ENCODE results near the gene FAM131B.

FAM131B gene

GRCh38 chr7:143362131-143363015, at the start of gene FAM131B:
FAM131B (minus strand) TSS chr7:143362713; CDS start chr7:143362603, 110 bp downstream.
- no peak for TF ChIP-seq YY1 (IDR thresholded peaks at IDR 0.05; ENCODE audit: low read depth)
- TF ChIP-seq EP300 (IDR thresholded peaks at IDR 0.05; ENCODE audit: borderline replicate concordance): no peak
- TF ChIP-seq TCF12 (IDR thresholded peaks at IDR 0.05; ENCODE audit: low read depth): no peak
- TF ChIP-seq CEBPB (IDR thresholded peaks at IDR 0.05): no peak
- TF ChIP-seq RAD21 (IDR thresholded peaks at IDR 0.05; ENCODE audit: low read depth): no peak
- TF ChIP-seq CREB1 (IDR thresholded peaks at IDR 0.05; ENCODE audit: low read depth): no peak
- no peak for TF ChIP-seq TAF1 (IDR thresholded peaks at IDR 0.05; ENCODE audit: low read depth)
- no peak for TF ChIP-seq REST (IDR thresholded peaks at IDR 0.05; ENCODE audit: low read depth)

GRCh38 chr7:143411976-143412708, 49.6 kb upstream of the FAM131B start:
- TF ChIP-seq RAD21 (IDR thresholded peaks at IDR 0.05; ENCODE audit: low read depth) (no peak), EP300 (IDR thresholded peaks at IDR 0.05; ENCODE audit: borderline replicate concordance) (no peak), NFIC (IDR thresholded peaks at IDR 0.05) (no peak), EGR1 (IDR thresholded peaks at IDR 0.05) (no peak), CREB1 (IDR thresholded peaks at IDR 0.05; ENCODE audit: low read depth) (no peak), TAF1 (IDR thresholded peaks at IDR 0.05; ENCODE audit: low read depth) (no peak), ZBTB7A (IDR thresholded peaks at IDR 0.05; ENCODE audit: low read depth) (no peak), USF1 (IDR thresholded peaks at IDR 0.05) (no peak), YY1 (IDR thresholded peaks at IDR 0.05; ENCODE audit: low read depth) (no peak), FOXM1 (IDR thresholded peaks at IDR 0.05; ENCODE audit: borderline replicate concordance, low read depth) (no peak), TCF12 (IDR thresholded peaks at IDR 0.05; ENCODE audit: low read depth) (no peak), REST (IDR thresholded peaks at IDR 0.05; ENCODE audit: low read depth) (no peak), CEBPB (IDR thresholded peaks at IDR 0.05) (no peak), TEAD4 (IDR thresholded peaks at IDR 0.05) (no peak)
- TF ChIP-seq, protein P1, sequence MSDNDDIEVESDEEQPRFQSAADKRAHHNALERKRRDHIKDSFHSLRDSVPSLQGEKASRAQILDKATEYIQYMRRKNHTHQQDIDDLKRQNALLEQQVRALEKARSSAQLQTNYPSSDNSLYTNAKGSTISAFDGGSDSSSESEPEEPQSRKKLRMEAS (IDR thresholded peaks at IDR 0.05): no peak

DNA sequence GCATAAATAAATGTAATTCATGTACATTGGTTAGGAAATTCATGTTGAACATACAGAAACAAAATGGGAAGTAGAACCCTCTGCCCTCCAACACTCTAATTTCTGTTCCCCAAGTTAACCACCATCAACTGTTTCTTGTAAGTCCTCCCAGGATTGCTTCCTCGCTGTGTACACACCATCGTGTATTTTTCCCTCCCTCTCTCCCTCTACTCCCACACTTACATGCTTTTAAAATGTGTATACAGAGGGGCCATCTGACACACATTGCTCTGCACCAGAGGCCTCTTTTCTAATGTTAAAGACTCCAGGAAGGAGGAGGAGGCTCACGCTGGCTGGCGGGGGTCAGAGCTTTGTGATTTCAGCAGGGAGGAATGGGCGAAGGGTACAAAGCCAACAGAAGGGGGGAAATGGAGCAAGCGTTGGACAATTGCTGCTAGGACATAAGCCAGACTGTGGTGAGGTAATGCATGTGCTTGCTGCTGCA, 48.0 kb upstream of the FAM131B start:
- TF ChIP-seq REST (IDR thresholded peaks at IDR 0.05; ENCODE audit: low read depth) (no peak), TAF1 (IDR thresholded peaks at IDR 0.05; ENCODE audit: low read depth) (no peak), TEAD4 (IDR thresholded peaks at IDR 0.05) (no peak), FOXM1 (IDR thresholded peaks at IDR 0.05; ENCODE audit: borderline replicate concordance, low read depth) (no peak), CEBPB (IDR thresholded peaks at IDR 0.05) (no peak), YY1 (IDR thresholded peaks at IDR 0.05; ENCODE audit: low read depth) (no peak)

GRCh38 chr7:143408686-143409561, 46.4 kb upstream of the FAM131B start, which contains the start of gene EPHA1:
EPHA1 (minus strand) TSS chr7:143408856; CDS start chr7:143408805, 51 bp downstream.
- no peak for TF ChIP-seq FOXM1 (IDR thresholded peaks at IDR 0.05; ENCODE audit: borderline replicate concordance, low read depth)
- peak; percentile 48; the same call in 1 of the 2 replicates for TF ChIP-seq TAF1 (IDR thresholded peaks at IDR 0.05; ENCODE audit: low read depth)
- no peak for TF ChIP-seq CREB1 (IDR thresholded peaks at IDR 0.05; ENCODE audit: low read depth)
- no peak for TF ChIP-seq ZBTB7A (IDR thresholded peaks at IDR 0.05; ENCODE audit: low read depth)
- no peak for TF ChIP-seq TEAD4 (IDR thresholded peaks at IDR 0.05)
- TF ChIP-seq USF1 (IDR thresholded peaks at IDR 0.05): no peak
- TF ChIP-seq, protein P1 (IDR thresholded peaks at IDR 0.05): peak; percentile 45; the same call in 1 of the 2 replicates
- TF ChIP-seq EP300 (IDR thresholded peaks at IDR 0.05; ENCODE audit: borderline replicate concordance): no peak
- TF ChIP-seq CEBPB (IDR thresholded peaks at IDR 0.05): no peak
- peak; percentile 60 for TF ChIP-seq RAD21 (IDR thresholded peaks at IDR 0.05; ENCODE audit: low read depth)
- TF ChIP-seq NFIC (IDR thresholded peaks at IDR 0.05): no peak
- TF ChIP-seq YY1 (IDR thresholded peaks at IDR 0.05; ENCODE audit: low read depth): no peak
- no peak; the same call in 1 of the 2 replicates for TF ChIP-seq TCF12 (IDR thresholded peaks at IDR 0.05; ENCODE audit: low read depth)
- no peak for TF ChIP-seq REST (IDR thresholded peaks at IDR 0.05; ENCODE audit: low read depth)
- peak; percentile 34 for TF ChIP-seq EGR1 (IDR thresholded peaks at IDR 0.05)
